Spleen (tissue), 11 donors: Measurements from ENCODE around the gene MOGAT3. TPM values are rescaled to one million over a fixed set of nuclear protein-coding genes. Genes with fewer than 3 reads are reported as not detected.

Source experiments
- DNase-seq: peaks from one replicate; pipeline ENCODE4 v3.0.0-alpha.2; 2020
- H3K27ac ChIP-seq, 8 donors: fragments of 200-600 bp; sonication (generic) in 7 of 8; 1 replicate in 4 of 8; 2 replicates in 4 of 8; pipeline versions ENCODE4 v1.5.0 to v1.8.0; 2016 to 2021; ENCODE audit warnings: inconsistent platforms in 4 of 8, mild to moderate bottlenecking in 4 of 8, moderate library complexity in 1 of 8
- H3K27me3 ChIP-seq, 7 donors: fragments of 200-600 bp; sonication (generic) in 6 of 7; replicated peaks in 1 of 7; 1 replicate in 4 of 7; 2 replicates in 3 of 7; pipeline versions ENCODE4 v1.5.0 to v1.8.0; 2016 to 2021; ENCODE audit warnings: inconsistent platforms in 3 of 7, mild to moderate bottlenecking in 1 of 7
- H3K36me3 ChIP-seq, 6 donors: fragments of 200-600 bp; sonication (generic) in 5 of 6; 1 replicate in 4 of 6; 2 replicates in 2 of 6; pipeline versions ENCODE4 v1.5.0 to v1.8.0; 2016 to 2021; ENCODE audit warnings: inconsistent platforms in 2 of 6
- H3K4me1 ChIP-seq, 6 donors: fragments of 200-600 bp; sonication (generic) in 5 of 6; 1 replicate in 3 of 6; 2 replicates in 3 of 6; pipeline versions ENCODE4 v1.5.0 to v1.8.0; 2016 to 2021; ENCODE audit warnings: inconsistent platforms in 3 of 6
- H3K4me3 ChIP-seq, 8 donors: fragments of 200-600 bp; sonication (generic) in 7 of 8; 1 replicate in 4 of 8; 2 replicates in 4 of 8; pipeline versions ENCODE4 v1.5.0 to v1.8.0; 2016 to 2021; ENCODE audit warnings: inconsistent platforms in 4 of 8, mild to moderate bottlenecking in 4 of 8, moderate library complexity in 2 of 8
- H3K9me3 ChIP-seq, 8 donors: fragments of 200-600 bp; sonication (generic) in 7 of 8; 1 replicate in 4 of 8; 2 replicates in 4 of 8; pipeline versions ENCODE4 v1.5.0 to v1.8.0; 2016 to 2021; ENCODE audit warnings: inconsistent platforms in 4 of 8
- POLR2A ChIP-seq, 3 donors: fragments of 450-650 bp; IDR thresholded peaks; one replicate each; pipeline ENCODE4 v1.5.1; 2017; ENCODE audit warnings: antibody characterized with exemption in 3 of 3, mild to moderate bottlenecking in 1 of 3
- POLR2AphosphoS5 ChIP-seq, 3 donors: sonication (generic); formaldehyde crosslinking; IDR thresholded peaks; one replicate each; pipeline ENCODE4 v1.5.1; 2017; ENCODE audit warnings: antibody characterized with exemption in 3 of 3
- WGBS, 5 donors: extraction: QIAGEN DNeasy Blood & Tissue Kit in 3 of 5; methylation state at CpG; one replicate each; pipeline versions ENCODE4 v1.1.5 to v1.1.7; 2013 to 2018; 5-methylcytosine and 5-hydroxymethylcytosine counted together
- intact Hi-C: fragments of 100-400 bp; cut with DNase I; formaldehyde crosslinking; loops from one replicate; pipeline ENCODE4 v1.15.0; 2023; ENCODE audit warnings: low total_unique reads
- polyA plus RNA-seq, 3 donors: library from polyadenylated mRNA; stranded (reverse); fragments of 200-250 nt; gene quantifications; one replicate each; pipeline ENCODE4 v1.2.1, GENCODE V29; 2013
- total RNA-seq, 7 donors: library from RNA; depleted of rRNA in 3 of 7; stranded (reverse); fragments of >200 nt in 3 of 7; fragmentation: NEBNext Ultra II Directional in 4 of 7; extraction: Animal tissue kit (Norgen Biotek cat#: 25700) in 4 of 7; gene quantifications; one replicate each; pipeline versions ENCODE4 v1.1.0 to v1.2.1, GENCODE V29; 2016 to 2021
- TF ChIP-seq, protein P1 (sequence below), 11 experiments: fragments of 200-600 bp in 7 of 11; fragments of 450-650 bp in 4 of 11; sonication (generic) in 4 of 11; IDR thresholded peaks in 8 of 11; conservative IDR thresholded peaks in 3 of 11; 1 replicate in 7 of 11; 2 replicates in 4 of 11; pipeline versions ENCODE4 v1.4.0 to v1.8.0; 2016 to 2021; ENCODE audit warnings: antibody characterized with exemption in 11 of 11, inconsistent platforms in 4 of 11, mild to moderate bottlenecking in 1 of 11
- donor health status: healthy with polysubstance abuse.
- donor health status: DM: no; HTN: no; CAD: no; lungs with moderate emphysema.
- donor health status: DM: no; HTN: no; CAD: no.
- donor health status: Bipolar disorder and iron deficiency.
- donor health status: healthy.
- donor health status: DM: no; HTN: no; CAD: no.
- donor health status: DM: yes; HTN: yes; CAD: no.

The MOGAT3 gene
- total and polyA plus RNA-seq, 10 donors: not detected

DNA sequence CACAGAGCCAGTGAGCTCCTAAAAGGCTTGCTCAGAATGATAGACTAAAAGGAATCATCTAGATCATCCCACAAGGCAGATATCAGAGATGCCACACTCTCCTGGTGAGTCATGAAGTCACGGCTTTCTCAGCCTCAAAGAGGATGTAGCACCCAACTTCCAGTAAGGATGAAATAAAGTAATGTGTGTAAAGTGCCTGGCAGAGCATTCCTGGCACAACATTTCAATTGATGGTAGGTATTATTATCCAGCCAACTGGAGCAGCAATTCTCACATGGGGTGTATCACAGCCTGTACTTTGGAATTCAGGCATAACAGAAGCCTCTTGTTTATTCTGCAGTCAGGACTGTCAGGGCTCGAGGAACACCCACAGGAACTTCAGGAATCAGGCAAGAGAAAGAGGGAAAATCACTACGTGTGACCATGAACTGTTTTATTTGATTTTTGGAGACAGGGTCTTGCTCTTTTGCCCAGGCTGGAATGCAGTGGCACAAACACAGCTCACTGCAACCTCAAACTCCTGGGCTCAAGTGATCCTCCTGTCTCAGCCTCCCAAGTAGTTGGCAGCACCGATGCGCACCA lies 15.5 kb downstream of the MOGAT3 start:
- Histone ChIP-seq H3K36me3 (no peaks in the 10 kb centered on the region), H3K4me3 (no peak overlapping the region), H3K27ac (no peak overlapping the region), H3K4me1 (peaks cover 0 to 3% (median under 1%) of the 10 kb centered on the region in 6 donors), H3K9me3 (no peaks in the 10 kb centered on the region), H3K27me3 (peaks cover under 1 to 66% (median 19%) of the 10 kb centered on the region in 7 donors)
- intact Hi-C loops: no loop called here
- TF ChIP-seq POLR2AphosphoS5 (IDR thresholded peaks at IDR 0.05): no peak
- no peak for TF ChIP-seq POLR2A (IDR thresholded peaks at IDR 0.05)
- TF ChIP-seq, protein P1, sequence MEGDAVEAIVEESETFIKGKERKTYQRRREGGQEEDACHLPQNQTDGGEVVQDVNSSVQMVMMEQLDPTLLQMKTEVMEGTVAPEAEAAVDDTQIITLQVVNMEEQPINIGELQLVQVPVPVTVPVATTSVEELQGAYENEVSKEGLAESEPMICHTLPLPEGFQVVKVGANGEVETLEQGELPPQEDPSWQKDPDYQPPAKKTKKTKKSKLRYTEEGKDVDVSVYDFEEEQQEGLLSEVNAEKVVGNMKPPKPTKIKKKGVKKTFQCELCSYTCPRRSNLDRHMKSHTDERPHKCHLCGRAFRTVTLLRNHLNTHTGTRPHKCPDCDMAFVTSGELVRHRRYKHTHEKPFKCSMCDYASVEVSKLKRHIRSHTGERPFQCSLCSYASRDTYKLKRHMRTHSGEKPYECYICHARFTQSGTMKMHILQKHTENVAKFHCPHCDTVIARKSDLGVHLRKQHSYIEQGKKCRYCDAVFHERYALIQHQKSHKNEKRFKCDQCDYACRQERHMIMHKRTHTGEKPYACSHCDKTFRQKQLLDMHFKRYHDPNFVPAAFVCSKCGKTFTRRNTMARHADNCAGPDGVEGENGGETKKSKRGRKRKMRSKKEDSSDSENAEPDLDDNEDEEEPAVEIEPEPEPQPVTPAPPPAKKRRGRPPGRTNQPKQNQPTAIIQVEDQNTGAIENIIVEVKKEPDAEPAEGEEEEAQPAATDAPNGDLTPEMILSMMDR (IDR thresholded peaks at IDR 0.05 in 8 of 11, conservative IDR thresholded peaks at IDR 0.05 in 3 of 11): no peak
- 54 to 71% (median 60%) methylated on average over 5 of the region's 5 CpGs for WGBS, 5 donors
- DNase-seq: no peak

DNA sequence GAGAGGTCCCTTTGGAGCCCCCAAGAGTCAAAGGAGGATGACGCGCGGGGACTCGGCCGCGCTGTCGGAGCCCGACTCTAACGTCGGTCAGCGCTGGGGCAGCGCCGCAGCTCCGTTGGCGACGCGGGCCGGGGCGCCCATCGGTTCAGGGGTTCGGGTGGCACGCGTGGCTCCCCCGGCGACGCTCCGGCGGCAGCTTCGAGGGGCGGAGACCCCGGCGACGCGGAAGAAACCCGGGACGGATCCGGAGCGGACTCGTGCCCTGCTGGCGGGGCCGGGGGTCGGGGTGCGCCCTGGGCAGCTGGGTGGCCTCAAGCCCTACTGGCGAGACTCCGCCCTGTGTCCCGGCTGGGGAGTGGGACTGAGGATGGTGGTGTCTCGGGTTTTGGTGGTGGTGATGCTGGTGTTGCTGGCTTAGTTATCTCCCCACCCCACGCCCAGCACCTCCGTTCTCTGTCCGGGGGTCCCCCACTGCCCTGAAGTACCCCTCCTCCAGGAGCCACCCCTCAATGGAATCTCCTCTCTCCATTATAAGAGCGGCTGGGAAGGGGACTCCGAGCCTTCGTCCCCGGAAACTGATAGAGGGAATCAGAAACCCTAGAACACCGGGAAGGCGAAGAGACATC lies 20.6 kb downstream of the MOGAT3 start, which contains the start of gene NAT16:
Gene NAT16 (minus strand): TSS at position 164 of the 626 bp plus-strand sequence. CDS start 5,486 bp downstream, outside the sequence.
- Histone ChIP-seq H3K27ac (no peak within 1 kb of the TSS), H3K27me3 (peaks cover 4 to 99% (median 68%) of the 10 kb centered on the region in 7 donors), H3K36me3 (no peaks in the 10 kb centered on the region), H3K4me3 (peak within 1 kb of the TSS in 1 of 8 donors; percentile 39), H3K4me1 (peaks cover 4 to 20% (median 14%) of the 10 kb centered on the region in 6 donors), H3K9me3 (no peaks in the 10 kb centered on the region)
- TF ChIP-seq POLR2AphosphoS5 (IDR thresholded peaks at IDR 0.05) (no peak), POLR2A (IDR thresholded peaks at IDR 0.05) (no peak)
- TF ChIP-seq, protein P1 (IDR thresholded peaks at IDR 0.05 in 8 of 11, conservative IDR thresholded peaks at IDR 0.05 in 3 of 11): no peak
- intact Hi-C loops: no loop called here
- no peak for DNase-seq
- 4 to 9% (median 6%) methylated on average over 28 to 56 of the region's 56 CpGs for WGBS, 5 donors

DNA sequence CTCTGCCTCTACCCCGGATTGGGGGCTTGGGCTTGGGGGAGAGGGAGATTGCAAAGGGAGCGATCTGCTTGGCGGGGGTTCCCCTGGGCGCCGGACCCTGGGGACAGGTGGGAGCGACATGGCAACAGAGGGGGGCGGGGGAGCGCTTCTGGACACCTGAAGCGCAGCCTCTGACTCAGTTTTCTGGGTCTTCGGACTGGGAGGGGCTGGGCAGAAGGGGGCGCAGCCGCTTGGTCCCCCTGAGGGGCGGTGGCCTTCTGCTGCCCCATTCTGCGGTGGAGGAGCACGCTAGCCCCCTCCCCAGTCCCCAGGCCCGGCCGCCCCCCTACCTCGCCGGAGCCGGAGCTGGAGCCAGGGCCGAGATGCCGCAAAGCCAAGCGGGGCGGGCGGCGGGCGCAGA lies 21.1 kb downstream of the MOGAT3 start:
- TF ChIP-seq, protein P1 (IDR thresholded peaks at IDR 0.05 in 8 of 11, conservative IDR thresholded peaks at IDR 0.05 in 3 of 11): no peak
- TF ChIP-seq POLR2A (IDR thresholded peaks at IDR 0.05) (no peak), POLR2AphosphoS5 (IDR thresholded peaks at IDR 0.05) (no peak)
- Histone ChIP-seq H3K4me3 (peak overlapping the region in 1 of 8 donors; percentile 39), H3K9me3 (no peaks in the 10 kb centered on the region), H3K36me3 (no peaks in the 10 kb centered on the region), H3K27ac (no peak overlapping the region), H3K27me3 (peaks cover 8 to 99% (median 73%) of the 10 kb centered on the region in 7 donors), H3K4me1 (peaks cover 4 to 20% (median 14%) of the 10 kb centered on the region in 6 donors)
- WGBS, 5 donors: 2 to 7% (median 4%) methylated on average over 20 to 27 of the region's 27 CpGs
- intact Hi-C loops: no loop called here
- no peak for DNase-seq

DNA sequence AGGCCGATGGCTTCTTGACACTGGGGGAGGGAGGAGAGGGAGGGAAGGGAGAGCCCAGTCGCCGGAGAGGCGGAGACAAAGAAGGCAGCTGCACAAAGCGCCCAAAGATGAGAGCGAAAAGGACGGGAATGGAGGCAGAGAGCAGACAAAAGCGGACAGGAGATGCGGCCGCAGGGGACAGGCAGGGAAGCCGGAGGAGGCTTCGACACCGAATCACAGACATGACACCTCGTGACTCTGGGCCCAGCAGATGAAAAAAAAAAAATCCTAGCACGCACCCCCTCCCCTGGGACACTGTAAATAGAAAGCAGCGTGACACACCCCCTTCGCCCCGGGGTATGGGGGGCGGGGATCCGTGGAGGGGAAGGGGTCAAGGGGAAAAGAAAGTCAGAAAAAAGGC lies 21.7 kb downstream of the MOGAT3 start:
- WGBS, 5 donors: 1 to 4% (median 4%) methylated on average over 19 to 20 of the region's 20 CpGs
- H3K27me3 ChIP-seq: peaks cover 13 to 100% (median 79%) of the 10 kb centered on the region in 7 donors

More for the DNA sequence above, 21.7 kb downstream of the MOGAT3 start:
- Histone ChIP-seq H3K4me1 (peaks cover 4 to 26% (median 20%) of the 10 kb centered on the region in 6 donors), H3K4me3 (peak overlapping the region in 1 of 8 donors; percentile 39), H3K27ac (no peak overlapping the region), H3K9me3 (peaks cover 0 to 1% (median 0%) of the 10 kb centered on the region in 8 donors), H3K36me3 (no peaks in the 10 kb centered on the region)
- intact Hi-C loops: no loop called here
- TF ChIP-seq POLR2AphosphoS5 (IDR thresholded peaks at IDR 0.05) (no peak), POLR2A (IDR thresholded peaks at IDR 0.05) (no peak)
- TF ChIP-seq, protein P1 (IDR thresholded peaks at IDR 0.05 in 8 of 11, conservative IDR thresholded peaks at IDR 0.05 in 3 of 11): no peak
- DNase-seq: no peak
